NCI-H774 (cell line): Measurements from ENCODE around the gene MBLAC1.
A peak's percentile ranks its signal among the peaks of the same experiment; 100 is the strongest.

Experiments
- DNase-seq: peaks from one replicate; lab custom pipeline; 2025; lab: John Stamatoyannopoulos, UW

The MBLAC1 gene

GRCh38 chr7:100173806-100174495, 47.2 kb downstream of the MBLAC1 start:
- no peak for DNase-seq

DNA sequence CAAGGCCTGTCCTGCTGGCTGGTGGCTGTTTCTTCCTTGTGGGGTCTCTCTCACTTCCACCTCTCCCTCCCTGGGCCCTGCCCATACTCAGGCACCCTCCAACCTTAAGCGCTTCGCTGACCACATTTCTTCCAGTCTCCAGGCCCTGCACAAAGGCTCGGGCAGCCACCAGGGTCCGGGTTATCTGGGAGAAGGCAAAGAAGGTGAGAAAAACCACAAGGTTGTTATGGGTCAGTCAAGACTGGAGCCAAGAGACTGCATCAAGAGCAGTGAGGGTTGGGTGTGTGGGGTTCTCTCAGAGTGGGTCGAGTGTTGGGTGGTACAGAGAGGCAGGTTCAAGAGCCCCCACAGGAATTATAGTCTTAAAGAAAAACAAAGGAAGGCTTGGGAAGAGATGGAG, 47.8 kb downstream of the MBLAC1 start:
- DNase-seq = no peak

DNA sequence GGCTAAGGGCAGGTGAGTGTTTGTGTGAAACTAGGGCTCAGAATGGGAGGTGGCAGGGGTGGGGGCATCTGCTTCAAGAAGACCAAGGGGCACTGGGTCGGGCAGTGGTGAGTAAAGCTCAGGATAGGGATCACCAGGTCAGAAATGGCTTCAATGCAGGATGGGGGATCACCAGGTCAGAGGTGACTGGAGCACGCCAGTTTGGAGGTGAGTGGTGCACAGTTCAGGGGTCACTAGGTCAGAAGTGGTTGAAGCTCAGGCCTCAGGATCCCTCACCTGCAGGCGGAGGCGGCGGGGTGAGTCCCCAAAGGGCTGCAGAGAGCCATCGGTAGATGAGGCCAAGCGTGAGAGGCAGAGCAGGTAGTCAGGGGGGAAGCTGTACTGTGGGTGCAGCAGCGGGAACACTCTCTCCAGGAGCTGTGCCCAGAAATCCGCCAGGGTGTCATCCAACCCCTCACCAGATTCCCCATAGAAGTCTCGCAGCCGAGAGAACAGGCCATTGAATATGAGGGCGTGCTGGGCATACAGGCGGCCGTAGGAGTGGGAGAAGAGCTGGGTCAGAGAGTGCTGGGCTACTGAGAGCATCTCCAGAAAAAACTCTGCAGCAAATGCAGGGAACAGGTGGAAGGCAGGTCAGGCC, 48.6 kb downstream of the MBLAC1 start:
- no peak for DNase-seq

DNA sequence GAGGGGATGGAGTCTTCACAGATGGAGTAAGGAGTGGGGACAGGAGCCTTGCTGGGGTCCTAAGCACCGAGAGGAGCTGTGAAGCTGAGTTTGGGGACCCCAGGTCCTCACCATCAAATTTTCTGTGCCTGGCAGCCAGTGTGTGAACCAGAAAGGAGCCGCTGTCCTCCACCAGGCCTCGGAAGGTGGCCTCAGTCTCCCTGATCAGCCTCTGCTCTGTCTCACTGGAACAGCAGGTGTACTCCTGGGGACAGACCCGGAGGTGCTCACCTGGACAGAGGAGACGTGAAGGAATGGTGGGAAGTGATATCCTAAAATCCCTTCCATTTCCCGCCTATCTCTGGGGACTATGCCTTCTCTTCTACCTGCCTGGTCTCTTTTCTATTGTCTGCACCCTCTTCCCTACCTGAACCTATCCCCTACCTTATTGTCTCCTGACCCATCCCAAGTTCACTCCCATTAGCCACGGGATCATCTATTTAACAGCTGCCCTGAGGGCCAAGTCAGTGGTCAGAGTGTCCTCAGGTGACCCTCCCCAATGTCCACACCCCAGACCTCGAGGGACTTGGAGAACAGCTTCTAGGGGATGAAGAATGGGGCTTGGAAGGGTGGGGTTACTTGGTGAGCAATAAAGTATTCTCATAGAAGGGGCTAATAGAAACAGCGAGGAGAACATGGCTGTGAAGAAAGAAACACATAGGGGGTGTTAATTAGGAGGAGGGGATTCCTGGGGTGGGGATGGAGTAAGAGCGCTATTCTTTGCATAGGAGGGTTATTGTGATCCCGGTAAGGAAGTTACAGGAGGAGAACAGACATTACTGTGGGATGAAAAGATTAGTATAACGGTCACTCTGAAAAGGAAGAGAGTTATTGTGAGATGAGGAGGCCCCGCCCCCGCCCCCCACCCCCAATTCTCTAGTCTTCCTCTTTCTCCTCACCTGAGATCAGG, 49.6 kb downstream of the MBLAC1 start:
- DNase-seq = no peak

DNA sequence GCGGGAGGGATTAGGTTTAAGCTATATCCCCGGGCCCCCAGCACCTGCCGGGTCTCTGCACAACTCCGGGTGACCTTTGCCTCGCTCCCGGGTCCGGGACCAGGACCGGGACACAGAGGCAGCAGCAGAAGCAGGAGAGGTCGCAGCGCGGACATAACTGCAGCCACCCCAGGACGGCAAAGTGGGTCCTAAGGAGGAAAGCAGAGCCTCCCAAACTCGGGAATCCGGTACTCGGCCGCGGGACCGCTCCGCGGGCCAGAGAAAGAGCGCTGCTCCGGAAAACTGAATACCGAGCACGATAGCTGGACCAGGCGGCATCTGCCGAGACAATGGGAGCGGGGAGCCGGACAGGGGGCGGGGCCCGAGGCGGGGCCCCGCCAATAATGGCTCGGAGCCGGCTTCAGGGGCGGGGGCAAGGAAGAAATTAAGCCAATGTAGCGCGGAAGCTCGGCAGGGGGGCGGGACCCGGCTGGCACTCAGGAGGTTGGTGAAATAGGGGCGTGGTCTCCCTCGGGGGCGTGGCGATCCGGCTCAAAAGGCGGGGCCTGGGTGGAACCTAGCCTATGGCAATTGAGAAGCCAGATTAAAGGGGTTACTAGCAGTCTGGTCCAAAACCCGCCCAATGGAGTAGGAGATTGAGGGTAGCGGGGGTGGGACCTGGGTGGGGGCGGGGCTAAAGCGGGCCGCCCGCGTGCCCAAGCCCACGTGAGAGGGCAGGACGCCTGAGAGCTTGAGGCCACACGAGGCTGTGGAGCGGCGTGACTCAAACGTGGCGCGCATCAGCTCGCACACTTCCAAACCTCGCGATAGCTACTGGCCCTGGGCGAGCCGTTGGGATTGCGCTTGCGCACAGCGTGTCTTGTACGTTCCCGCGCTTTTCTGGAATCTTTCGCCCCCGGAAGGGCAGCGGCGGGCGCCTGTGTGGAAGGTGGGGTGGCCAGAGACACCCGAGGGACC, 50.6 kb downstream of the MBLAC1 start, which contains the start of the genes GPC2 and STAG3:
GPC2 (minus strand) TSS at position 337 of the 957 bp plus-strand sequence; CDS start at position 155, 182 bp downstream.
STAG3 (plus strand) TSS at position 874 of the 957 bp plus-strand sequence. CDS start 2,639 bp downstream, outside the sequence.
- DNase-seq = peak; percentile 90
